ENCODE measurements around the gene WDFY4.

- TF ChIP-seq, protein P1, sequence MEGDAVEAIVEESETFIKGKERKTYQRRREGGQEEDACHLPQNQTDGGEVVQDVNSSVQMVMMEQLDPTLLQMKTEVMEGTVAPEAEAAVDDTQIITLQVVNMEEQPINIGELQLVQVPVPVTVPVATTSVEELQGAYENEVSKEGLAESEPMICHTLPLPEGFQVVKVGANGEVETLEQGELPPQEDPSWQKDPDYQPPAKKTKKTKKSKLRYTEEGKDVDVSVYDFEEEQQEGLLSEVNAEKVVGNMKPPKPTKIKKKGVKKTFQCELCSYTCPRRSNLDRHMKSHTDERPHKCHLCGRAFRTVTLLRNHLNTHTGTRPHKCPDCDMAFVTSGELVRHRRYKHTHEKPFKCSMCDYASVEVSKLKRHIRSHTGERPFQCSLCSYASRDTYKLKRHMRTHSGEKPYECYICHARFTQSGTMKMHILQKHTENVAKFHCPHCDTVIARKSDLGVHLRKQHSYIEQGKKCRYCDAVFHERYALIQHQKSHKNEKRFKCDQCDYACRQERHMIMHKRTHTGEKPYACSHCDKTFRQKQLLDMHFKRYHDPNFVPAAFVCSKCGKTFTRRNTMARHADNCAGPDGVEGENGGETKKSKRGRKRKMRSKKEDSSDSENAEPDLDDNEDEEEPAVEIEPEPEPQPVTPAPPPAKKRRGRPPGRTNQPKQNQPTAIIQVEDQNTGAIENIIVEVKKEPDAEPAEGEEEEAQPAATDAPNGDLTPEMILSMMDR (optimal IDR thresholded peaks at IDR 0.05 in 1 of 3, IDR thresholded peaks at IDR 0.05 in 1 of 3, conservative IDR thresholded peaks at IDR 0.05 in 1 of 3; ENCODE audit: extremely low read depth in 1 of 3, insufficient read depth in 2 of 3, low read length in 3 of 3), result no peak
- no peak for TF ChIP-seq EZH2 (IDR thresholded peaks at IDR 0.05; ENCODE audit: low read length)
Observed at GRCh38 chr10:48705401-48705938, 20.8 kb downstream of the WDFY4 start.

All from keratinocyte (primary cell).